NOMO-1 treated with DMSO at 0.1 percent for 48 hours (cell line): ENCODE measurements around the gene TIMM44.

Experiments used
- DNase-seq: peaks from one replicate; lab custom pipeline; 2025; ENCODE audit not compliant: unreplicated experiment; lab: John Stamatoyannopoulos, UW

Gene TIMM44

GRCh38 chr19:7877249-7877836 lies 66.1 kb downstream of the TIMM44 start:
- no peak for DNase-seq
